Measurements from ENCODE around the gene UBASH3B.

Gene UBASH3B

GRCh38 chr11:122737951-122738693 is 82.6 kb downstream of the UBASH3B start:
- DNase-seq: no peak

- no peak for DNase-seq
Measured at GRCh38 chr11:122741613-122742300, 86.2 kb downstream of the UBASH3B start.

GRCh38 chr11:122742301-122743018 is 86.9 kb downstream of the UBASH3B start:
- no peak for DNase-seq

GRCh38 chr11:122743097-122743741 is 87.7 kb downstream of the UBASH3B start:
- DNase-seq: no peak

GRCh38 chr11:122743949-122744348 is 88.4 kb downstream of the UBASH3B start:
- no peak for DNase-seq

- DNase-seq: no peak
Measured at GRCh38 chr11:122744357-122744756, 88.8 kb downstream of the UBASH3B start.

- no peak for DNase-seq
Measured at GRCh38 chr11:122745111-122745510, 89.6 kb downstream of the UBASH3B start.

- DNase-seq: no peak
Measured at GRCh38 chr11:122746050-122746478, 90.5 kb downstream of the UBASH3B start.

- no peak for DNase-seq
Measured at GRCh38 chr11:122746611-122747244, 91.2 kb downstream of the UBASH3B start.

- no peak for DNase-seq
Measured at GRCh38 chr11:122747351-122747781, 91.8 kb downstream of the UBASH3B start.

GRCh38 chr11:122749005-122749687 is 93.6 kb downstream of the UBASH3B start:
- peak; percentile 59 for DNase-seq

GRCh38 chr11:122750049-122750448 is 94.5 kb downstream of the UBASH3B start:
- no peak for DNase-seq

- DNase-seq: peak; percentile 70
Measured at GRCh38 chr11:122751292-122752070, 96.0 kb downstream of the UBASH3B start.

- no peak for DNase-seq
Measured at GRCh38 chr11:122754028-122754427, 98.5 kb downstream of the UBASH3B start.

- DNase-seq: no peak
Measured at GRCh38 chr11:122754553-122755322, 99.2 kb downstream of the UBASH3B start.

- DNase-seq: no peak
Measured at GRCh38 chr11:122755409-122755808, 99.9 kb downstream of the UBASH3B start.

- no peak for DNase-seq
Measured at GRCh38 chr11:122755941-122756340, 100.4 kb downstream of the UBASH3B start.

- DNase-seq: no peak
Measured at GRCh38 chr11:122756417-122756816, 100.9 kb downstream of the UBASH3B start.

GRCh38 chr11:122757201-122757600 is 101.7 kb downstream of the UBASH3B start:
- DNase-seq: no peak

GRCh38 chr11:122758339-122758738 is 102.8 kb downstream of the UBASH3B start:
- DNase-seq: no peak
